NCI-H2196 treated with DMSO at 0.1 percent for 48 hours (cell line): ENCODE measurements around the gene CPVL.
"Not testable (repeated sequence)": the region's sequence is repeated elsewhere in the genome, so short reads cannot be mapped to it uniquely, and the experiment has no call there.

ENCODE experiments used
- DNase-seq: peaks from one replicate; lab custom pipeline; 2025; ENCODE audit not compliant: unreplicated experiment; lab: John Stamatoyannopoulos, UW

Gene CPVL

DNA sequence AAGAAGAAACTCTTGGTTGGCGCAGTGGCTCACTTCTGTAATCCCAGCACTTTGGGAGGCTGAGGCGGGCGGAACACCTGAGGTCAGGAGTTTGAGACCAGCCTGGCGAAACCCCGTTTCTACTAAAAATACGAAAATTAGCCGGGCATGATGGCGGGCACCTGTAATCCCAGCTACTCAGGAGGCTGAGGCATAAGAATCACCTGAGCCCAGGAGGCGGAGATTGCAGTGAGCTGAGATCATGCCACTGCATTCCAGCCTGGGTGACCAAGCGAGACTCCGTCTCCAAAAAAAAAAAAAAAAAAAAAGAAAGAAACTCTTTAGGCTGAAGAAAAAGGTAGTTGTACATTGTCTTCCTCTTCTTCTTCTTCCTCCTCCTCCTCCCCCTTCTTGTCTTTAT is 53.2 kb downstream of the CPVL start:
- DNase-seq, result not testable (repeated sequence)

DNA sequence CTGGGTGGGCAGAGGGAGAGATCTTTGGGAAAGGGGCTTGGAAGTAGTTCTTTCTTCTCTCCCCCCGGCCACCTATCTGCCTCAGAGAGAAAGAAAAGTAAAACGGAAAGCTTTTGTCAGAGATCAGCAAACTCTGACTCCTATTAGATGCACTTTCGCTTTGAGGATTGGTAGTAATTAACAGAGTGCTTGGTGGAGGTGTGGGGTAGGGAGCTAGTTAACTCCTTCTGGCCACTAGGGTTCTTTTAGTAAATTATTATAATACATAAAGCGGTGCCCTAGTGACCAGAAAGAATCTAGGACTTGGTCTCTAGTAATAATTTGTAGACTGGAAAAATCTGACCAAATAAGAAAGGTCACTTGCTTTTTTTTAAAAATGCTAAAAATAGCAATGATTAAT is 54.6 kb downstream of the CPVL start:
- DNase-seq, result no peak

DNA sequence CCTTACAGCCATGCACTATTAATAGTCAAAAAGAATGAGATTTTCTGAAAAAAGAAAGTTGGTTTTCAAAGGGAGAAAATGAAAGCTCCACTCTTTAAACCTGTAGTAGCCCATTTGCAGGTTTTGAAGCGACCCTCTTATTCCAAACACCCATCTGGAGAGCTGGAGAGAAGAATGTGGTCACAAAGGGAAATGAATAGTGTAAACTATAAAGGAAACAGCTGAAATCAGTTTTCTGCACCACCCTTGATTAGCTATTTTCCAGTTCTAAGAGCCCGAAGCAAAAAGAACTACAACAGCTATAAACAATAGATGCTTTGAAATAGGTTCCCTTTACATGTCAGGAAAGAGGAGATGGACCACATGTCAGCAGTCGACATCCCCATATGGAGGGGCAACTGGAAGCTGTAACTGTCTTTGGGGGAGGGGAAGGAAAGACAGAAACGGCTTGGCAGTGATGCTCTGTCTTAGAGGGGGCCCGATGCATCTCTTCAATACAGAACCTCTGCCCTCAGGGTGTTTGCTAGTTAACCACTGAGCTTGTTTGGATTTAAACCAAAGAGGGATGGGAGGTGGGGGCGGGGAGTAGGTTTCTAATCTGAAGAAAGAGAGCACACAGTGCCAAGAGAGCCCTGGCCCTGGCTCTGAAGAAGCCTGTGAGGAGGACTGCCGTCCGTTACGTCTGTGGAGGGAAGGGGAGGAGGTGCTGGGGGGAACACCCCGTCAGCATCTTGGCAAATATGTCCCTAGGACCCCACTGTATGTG is 55.3 kb downstream of the CPVL start:
- DNase-seq, result no peak

DNA sequence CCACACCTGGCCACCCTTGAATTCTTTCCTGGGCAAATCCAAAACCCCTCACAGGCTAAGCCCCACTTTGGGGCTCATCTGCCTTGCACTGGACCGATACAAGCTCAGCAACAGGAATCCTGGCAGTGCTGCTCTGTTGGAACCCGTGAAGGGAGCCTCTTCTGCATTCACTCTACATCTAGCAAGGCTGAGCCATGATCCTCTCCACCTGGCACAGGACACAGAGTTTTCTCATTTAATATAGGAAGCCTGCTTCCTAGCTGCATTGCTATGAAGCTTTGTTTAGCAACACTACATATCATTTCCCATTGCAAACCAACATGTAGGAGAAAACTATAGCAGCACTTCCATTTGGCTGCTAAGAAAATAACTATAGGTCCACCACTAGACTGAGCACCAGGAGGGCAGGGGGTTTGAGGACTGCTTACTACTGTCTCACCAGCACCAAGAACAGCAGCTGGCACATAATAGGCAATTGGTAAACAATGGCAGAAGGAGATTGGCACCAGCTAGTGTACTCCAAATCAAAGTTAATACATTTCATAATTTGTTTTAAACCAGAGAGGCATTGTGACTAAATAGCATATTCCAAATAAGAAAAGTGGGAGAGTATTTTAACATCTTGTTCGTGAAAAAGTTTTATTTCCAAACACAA is 56.1 kb downstream of the CPVL start:
- no peak for DNase-seq

GRCh38 chr7:29087840-29088170 is 58.5 kb downstream of the CPVL start:
- no peak for DNase-seq

DNA sequence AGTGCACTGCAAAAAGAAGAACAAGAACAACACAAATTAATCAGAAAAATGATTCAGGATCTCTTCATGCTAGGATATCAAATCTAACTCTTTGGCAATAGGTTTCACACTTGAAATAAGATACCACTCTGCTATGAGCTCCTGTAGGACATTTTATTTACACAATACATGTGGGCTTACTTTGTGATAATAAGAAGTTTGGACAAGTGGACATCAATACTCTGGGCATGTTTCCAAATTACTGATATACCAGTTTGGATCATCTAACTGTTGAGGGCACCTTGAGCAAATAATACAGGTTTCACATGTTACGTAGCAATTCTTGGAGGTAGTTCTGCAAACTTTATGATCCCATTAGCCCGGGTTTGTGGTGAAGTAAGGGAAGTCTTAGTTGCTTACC is 59.8 kb downstream of the CPVL start:
- peak; percentile 47 for DNase-seq

- DNase-seq, result no peak
These were observed 61.5 kb downstream of the CPVL start for GRCh38 chr7:29084832-29085231.

DNA sequence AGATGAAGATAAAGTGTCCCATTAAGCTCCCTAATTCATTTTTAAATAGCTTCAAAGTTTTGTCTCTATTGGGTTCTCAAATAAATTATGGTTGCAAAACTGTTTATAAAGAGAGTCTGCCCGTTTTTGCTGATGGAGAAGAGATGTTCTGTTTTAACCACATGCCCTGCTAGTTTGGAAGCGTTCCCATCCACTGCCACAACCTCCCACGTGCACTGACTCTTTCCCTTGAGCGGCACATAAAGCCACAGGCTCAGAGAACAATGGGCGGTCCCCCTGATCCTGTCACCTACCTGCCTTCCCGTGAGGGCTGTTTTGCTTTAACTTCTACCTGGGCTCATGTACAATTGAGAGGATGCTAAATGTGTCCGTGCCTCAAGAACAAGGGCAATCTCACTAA is 65.5 kb downstream of the CPVL start:
- DNase-seq, result no peak

- no peak for DNase-seq
These were observed 67.8 kb downstream of the CPVL start for GRCh38 chr7:29078311-29079260.

DNA sequence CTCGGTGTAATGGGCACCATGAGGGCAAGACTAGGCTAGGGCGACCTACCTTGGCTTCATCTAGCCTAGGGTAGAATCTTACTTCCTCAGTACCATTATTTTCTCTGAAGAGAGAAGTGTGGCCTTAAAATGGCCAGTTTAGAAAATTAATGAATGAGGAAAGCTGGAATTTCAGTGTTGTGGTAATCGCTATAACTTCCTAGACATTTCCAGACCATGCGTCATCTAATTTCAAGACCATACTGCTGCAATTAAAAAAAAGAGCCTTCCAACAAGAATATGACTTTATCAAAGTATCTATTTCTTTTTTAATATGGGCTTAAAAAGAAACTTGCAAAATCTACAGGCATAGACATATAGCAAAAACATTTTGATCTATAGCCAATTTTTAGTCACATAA is 68.5 kb downstream of the CPVL start:
- DNase-seq, result no peak

DNA sequence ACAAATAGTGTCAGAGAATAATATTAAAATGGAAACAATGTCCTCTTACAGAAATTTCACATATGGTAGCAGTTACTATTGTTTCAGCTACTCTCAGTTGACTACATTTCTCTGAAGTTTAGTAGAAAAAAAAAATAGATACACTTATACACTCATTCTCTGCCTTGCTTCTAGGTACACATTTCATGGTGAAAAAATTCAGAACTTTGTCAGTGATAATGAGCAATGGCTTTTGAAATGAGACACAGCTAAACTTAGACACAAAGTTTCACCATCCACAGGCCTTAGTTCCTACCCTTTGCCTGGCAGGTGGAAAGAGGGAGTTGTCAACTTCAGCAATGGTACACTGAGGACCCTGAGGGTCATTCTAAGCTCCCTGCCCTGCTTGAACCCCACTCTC is 69.2 kb downstream of the CPVL start:
- DNase-seq, result no peak

DNA sequence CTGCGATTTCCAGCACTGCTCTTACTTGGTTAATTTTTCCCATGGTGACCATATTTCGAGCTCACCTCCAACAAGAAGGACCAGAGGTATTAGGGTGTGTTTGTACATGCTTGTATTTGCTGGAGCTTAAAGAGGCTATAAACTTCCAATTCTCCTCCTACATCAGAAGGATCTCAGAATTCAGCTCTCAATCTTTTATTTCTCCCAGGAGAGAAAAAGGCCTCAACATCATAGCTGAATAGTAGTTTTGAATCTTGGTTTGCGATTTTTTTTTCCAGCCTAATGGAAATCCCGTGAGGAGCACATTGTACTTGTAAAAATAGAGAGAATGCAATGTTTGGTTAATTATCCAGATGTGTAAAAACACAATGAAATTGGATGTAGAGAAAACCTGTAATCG is 69.7 kb downstream of the CPVL start:
- DNase-seq, result no peak

DNA sequence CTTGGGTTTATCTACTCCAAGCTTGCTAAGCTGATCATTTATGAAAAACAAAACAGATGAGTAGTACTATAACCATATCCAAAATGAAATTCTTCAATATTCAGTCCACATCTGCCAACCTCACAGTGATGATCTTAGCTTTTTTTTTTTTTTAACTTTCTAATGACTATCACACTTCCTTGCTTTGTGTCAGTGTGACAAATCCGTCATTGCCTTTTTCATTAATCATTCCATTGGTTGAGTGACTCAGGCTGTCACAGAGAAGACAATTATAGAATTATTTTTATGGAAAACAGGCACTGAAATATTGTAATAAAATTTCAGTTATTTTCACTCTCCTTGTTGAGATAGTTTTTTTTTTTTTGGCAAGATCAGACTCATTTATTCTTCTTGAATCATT is 70.7 kb downstream of the CPVL start:
- no peak for DNase-seq

DNA sequence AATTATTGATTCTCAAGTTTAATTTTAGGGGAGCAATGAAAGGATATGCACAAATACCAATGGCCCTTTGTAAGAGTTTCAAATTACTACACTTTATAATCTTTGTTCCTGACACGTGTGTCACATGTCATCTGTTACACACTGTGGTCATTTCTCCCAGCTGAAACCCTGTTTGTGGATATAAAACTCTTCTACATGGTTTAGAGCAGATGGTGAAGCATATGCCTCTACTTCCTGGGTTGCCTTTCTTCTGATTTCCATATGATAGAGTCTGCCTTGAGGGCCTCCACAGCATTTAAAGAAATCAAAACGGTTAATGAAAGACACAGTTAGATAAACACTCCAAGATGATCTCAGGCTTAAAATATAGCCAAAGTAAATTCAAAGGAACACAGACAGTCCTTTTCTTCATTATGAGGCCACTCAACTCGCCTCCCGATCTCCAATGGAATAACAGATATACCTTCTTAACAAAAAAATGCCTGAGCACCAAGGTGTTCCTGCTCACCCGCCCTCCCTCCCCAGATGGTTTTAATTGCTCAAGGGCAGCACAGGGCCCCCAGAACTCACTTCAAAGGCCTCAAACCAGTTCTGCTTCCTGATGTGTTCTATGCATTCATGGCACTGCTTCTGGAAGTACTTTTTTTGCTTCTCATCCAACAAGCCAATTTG is 75.0 kb downstream of the CPVL start:
- DNase-seq, result no peak

- no peak for DNase-seq
These were observed 79.7 kb downstream of the CPVL start for GRCh38 chr7:29066641-29067040.

DNA sequence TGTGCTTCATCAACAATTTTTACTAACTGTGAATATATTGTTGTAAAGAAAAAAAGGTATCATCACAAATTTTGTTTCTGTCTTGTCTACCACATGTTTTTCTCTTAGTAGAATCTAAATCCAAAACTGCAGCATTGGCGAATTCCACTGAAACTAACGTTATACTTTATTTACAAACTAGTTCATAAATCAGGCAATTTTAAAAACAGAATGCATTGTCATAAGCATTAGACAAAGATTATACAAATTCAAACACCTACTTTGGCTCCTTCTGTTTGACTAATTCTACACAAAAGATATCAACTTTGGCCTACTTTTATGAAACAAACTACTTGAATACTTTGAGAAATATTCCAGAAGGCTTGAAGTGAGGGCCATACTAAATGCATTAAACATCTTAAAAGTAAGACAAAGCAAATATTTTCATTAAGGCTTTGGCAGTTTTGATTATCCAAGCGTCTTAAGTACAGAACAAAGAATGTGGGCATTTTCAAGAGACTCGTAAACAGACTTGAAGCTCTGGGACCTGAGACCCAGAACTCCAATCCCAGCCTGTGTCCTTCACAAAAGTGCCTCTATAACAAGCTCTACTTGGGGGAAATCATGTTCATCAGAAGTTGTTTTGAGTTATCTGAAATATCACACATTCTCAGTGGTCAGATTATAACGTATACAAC is 81.0 kb downstream of the CPVL start:
- no peak for DNase-seq

DNA sequence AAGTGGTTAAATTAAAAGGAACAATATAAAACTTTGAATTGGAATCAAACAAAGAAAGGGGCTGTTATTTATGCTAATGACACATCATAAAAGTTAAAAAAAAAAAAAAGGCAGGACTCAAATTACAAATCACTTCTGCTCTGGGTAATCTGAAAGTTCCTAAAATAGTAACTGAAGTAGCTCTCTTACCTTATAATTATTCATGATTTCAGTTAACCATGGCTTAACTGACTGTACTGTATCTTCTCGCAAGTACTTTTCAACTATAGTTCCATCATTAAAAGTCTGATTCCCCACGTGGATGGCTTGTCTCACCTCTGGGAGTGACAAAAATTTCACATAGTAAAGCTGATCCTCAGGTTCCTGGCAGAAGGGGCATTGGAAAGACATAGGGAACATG is 82.5 kb downstream of the CPVL start:
- DNase-seq, result no peak

- DNase-seq, result no peak
These were observed 83.1 kb downstream of the CPVL start for GRCh38 chr7:29063236-29063635.

GRCh38 chr7:29053105-29053872 is 93.0 kb downstream of the CPVL start:
- no peak for DNase-seq

- no peak for DNase-seq
These were observed 99.4 kb downstream of the CPVL start for GRCh38 chr7:29046978-29047377.
